GM23248 (cell line): Measurements from ENCODE around the gene PIM3. TPM values are rescaled to one million over a fixed set of nuclear protein-coding genes. Genes with fewer than 3 reads are reported as not detected.

Experiments used
- DNase-seq: peaks from one replicate; pipeline ENCODE4 v3.0.0-alpha.2; 2015
- H2AFZ ChIP-seq: fragments of 200-600 bp; sonication (generic); 2 replicates; pipeline ENCODE4 v1.6.1; 2016; ENCODE audit warnings: antibody characterized with exemption
- H3F3A ChIP-seq: fragments of 200-600 bp; sonication (generic); 2 replicates; pipeline ENCODE4 v1.6.1; 2016; ENCODE audit warnings: mild to moderate bottlenecking, antibody characterized with exemption, mixed run types; ENCODE audit not compliant: insufficient read depth
- H3K27ac ChIP-seq: fragments of 200-600 bp; sonication (generic); 2 replicates; pipeline ENCODE4 v1.5.1; 2016; ENCODE audit warnings: mild to moderate bottlenecking
- H3K27me3 ChIP-seq: fragments of 200-600 bp; sonication (generic); replicated peaks from 2 replicates; pipeline ENCODE4 v1.6.1; 2016; ENCODE audit warnings: mild to moderate bottlenecking; ENCODE audit not compliant: insufficient read depth
- H3K36me3 ChIP-seq: fragments of 200-600 bp; sonication (generic); 2 replicates; pipeline ENCODE4 v1.6.1; 2016; ENCODE audit warnings: low read depth, mild to moderate bottlenecking
- H3K4me1 ChIP-seq: fragments of 200-600 bp; sonication (generic); 2 replicates; pipeline ENCODE4 v1.6.1; 2016; ENCODE audit warnings: mild to moderate bottlenecking; ENCODE audit not compliant: insufficient read depth
- H3K4me2 ChIP-seq: fragments of 200-600 bp; sonication (generic); one replicate; pipeline ENCODE4 v1.6.1; 2016; ENCODE audit warnings: mild to moderate bottlenecking; ENCODE audit not compliant: unreplicated experiment
- H3K4me3 ChIP-seq: fragments of 200-600 bp; sonication (generic); 2 replicates; pipeline ENCODE4 v1.5.1; 2016; ENCODE audit warnings: mild to moderate bottlenecking
- H3K79me2 ChIP-seq: fragments of 200-600 bp; sonication (generic); 2 replicates; pipeline ENCODE4 v1.6.1; 2016; ENCODE audit warnings: mild to moderate bottlenecking; ENCODE audit not compliant: insufficient read depth
- H3K9ac ChIP-seq: fragments of 200-600 bp; sonication (generic); 2 replicates; pipeline ENCODE4 v1.6.1; 2016; ENCODE audit warnings: mild to moderate bottlenecking
- H3K9me2 ChIP-seq: fragments of 200-600 bp; sonication (generic); 2 replicates; pipeline ENCODE4 v1.6.1; 2016; ENCODE audit warnings: mixed run types, mild to moderate bottlenecking, moderate library complexity; ENCODE audit not compliant: insufficient read depth
- H3K9me3 ChIP-seq: fragments of 200-600 bp; sonication (generic); one replicate; pipeline ENCODE4 v1.6.1; 2017; ENCODE audit warnings: low read depth
- H4K20me1 ChIP-seq: fragments of 200-600 bp; sonication (generic); 2 replicates; pipeline ENCODE4 v1.6.0; 2016; ENCODE audit not compliant: insufficient read depth
- EZH2 ChIP-seq: fragments of 200-600 bp; sonication (generic); IDR thresholded peaks from 2 replicates; pipeline ENCODE4 v1.6.1; 2018; ENCODE audit warnings: antibody characterized with exemption, mild to moderate bottlenecking; ENCODE audit not compliant: insufficient read depth, poor library complexity, severe bottlenecking
- EZH2phosphoT487 ChIP-seq: fragments of 200-600 bp; sonication (generic); IDR thresholded peaks from 2 replicates; pipeline ENCODE4 v1.6.1; 2018; ENCODE audit warnings: antibody characterized with exemption, moderate library complexity, mild to moderate bottlenecking, low read depth; ENCODE audit not compliant: insufficient read depth
- WGBS, 2 experiments: methylation state at CpG; one replicate each; pipeline ENCODE4 v1.1.6; 2015 to 2017; ENCODE audit warnings: low lambda C conversion rate in 2 of 2, low coverage in 1 of 2; ENCODE audit errors: missing lambda C conversion rate in 2 of 2; 5-methylcytosine and 5-hydroxymethylcytosine counted together
- in situ Hi-C: fragments of 300-500 bp; cut with MboI; formaldehyde crosslinking; loops from 2 replicates; pipeline ENCODE4 v1.15.0; 2020
- microRNA-seq: library from miRNA; unstranded; fragments of <30 nt; microRNA quantifications from one replicate; pipeline ENCODE4, GENCODE V29; 2016; ENCODE audit warnings: borderline number of aligned reads
- polyA plus RNA-seq: library from polyadenylated mRNA; unstranded; fragments of >200 nt; fragmentation: Nextera tagmentation; extraction: Ambion mirVana; gene quantifications from 2 replicates; pipeline ENCODE4 v1.2.1, GENCODE V29; 2016
- small RNA-seq: library from RNA; depleted of rRNA; stranded (forward); fragments of <200 nt; gene quantifications from one replicate; pipeline ENCODE3, GENCODE V24; 2014; ENCODE audit warnings: low read depth, low replicate concordance
- total RNA-seq: library from RNA; depleted of rRNA; stranded (reverse); fragments of >200 nt; shearing (Covaris generic); gene quantifications from 2 replicates; pipeline ENCODE4 v1.2.3, GENCODE V29; 2014; rRNA removed

PIM3 gene
- total and polyA plus RNA-seq, 2 experiments from 2014 or later, result 10.8 to 16.2 TPM

DNA sequence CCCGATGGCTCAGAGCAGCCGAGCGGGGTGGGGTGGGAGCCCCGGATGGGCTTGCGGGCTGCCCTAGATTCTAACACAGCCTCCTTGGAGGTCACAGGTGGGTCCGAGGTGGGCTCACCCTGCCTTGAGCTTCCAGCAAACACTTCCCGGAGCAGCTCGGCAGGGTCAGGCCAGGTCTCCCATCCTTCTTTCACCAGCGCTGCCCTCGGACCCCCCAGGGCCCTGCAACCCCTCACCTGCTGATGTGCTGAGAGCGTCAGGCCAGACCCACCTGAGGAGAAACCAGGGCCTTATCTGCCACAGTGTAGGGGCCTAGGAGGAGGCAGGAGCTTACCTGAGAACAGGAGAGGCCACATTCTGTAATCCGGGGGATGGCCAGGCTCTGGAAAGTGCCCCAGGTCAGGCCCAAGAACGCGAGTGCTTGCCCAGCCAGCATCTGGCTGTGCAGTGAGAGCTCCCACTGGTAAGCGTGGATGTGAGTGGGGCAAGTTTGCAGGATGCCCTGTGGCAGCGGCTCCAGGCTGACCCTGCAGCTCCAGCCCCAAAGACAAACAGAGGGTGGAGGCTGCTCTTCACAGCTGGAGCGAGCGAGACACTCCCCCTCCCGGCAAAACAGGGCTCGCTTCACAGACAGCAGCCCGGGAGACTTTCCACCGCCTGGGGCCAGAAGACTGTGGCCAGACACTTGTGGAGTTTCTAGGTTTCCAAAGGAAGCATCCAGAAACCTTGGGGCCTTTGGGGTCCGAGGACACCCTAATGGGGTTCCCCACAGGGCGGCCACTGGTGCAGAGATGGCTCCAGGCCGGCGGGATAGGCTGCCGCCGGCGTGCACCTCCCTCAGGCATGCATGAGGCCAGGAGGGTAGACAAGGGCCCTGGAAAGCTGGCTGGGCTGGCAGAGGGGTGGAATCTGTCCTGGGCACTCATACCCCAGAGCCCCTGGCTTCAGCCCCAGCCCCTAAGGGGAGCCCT is 51.9 kb downstream of the PIM3 start, which contains the start of gene IL17REL:
TSS of gene IL17REL (minus strand) at position 555 of the 971 bp plus-strand sequence. CDS start at position 436, 119 bp downstream.
- H3F3A ChIP-seq, result no peaks in the 10 kb centered on the region
- no peaks in the 10 kb centered on the region for H3K36me3 ChIP-seq
- H3K27ac ChIP-seq, result no peak within 1 kb of the TSS
- no peaks in the 10 kb centered on the region for H3K79me2 ChIP-seq
- in situ Hi-C loops, result no loop called here
- H4K20me1 ChIP-seq, result no peaks in the 10 kb centered on the region
- no peak within 1 kb of the TSS for H2AFZ ChIP-seq
- no peak within 1 kb of the TSS for H3K4me3 ChIP-seq
- H3K4me2 ChIP-seq, result no peak within 1 kb of the TSS
- no peaks in the 10 kb centered on the region for H3K9me3 ChIP-seq
- no peaks in the 10 kb centered on the region for H3K9me2 ChIP-seq
- peak; percentile 40 for DNase-seq
- WGBS, 2 experiments, result 27 to 35% methylated on average over 28 to 29 of the region's 29 CpGs
- no peak within 1 kb of the TSS for H3K9ac ChIP-seq
- H3K4me1 ChIP-seq, result no peaks in the 10 kb centered on the region
- TF ChIP-seq EZH2phosphoT487 (no peak), EZH2 (no peak)
- H3K27me3 ChIP-seq, result peaks cover 54% of the 10 kb centered on the region

Small RNA genes lying within 50 kb of the gene (microRNA-seq; reads per million reads assigned to microRNA genes)
- gene MIR6821, result not detected

Small RNA genes lying within 50 kb of the gene (small RNA-seq; reads per million reads assigned to genes)
- gene MIR6821, result not detected

Other genes starting within 250 kb of the PIM3 start
- 23.1 and 24.4 TPM in 2 replicates for gene BRD1, start 132.9 kb upstream of the PIM3 start, total RNA-seq
- gene BRD1, start 132.9 kb upstream of the PIM3 start, polyA plus RNA-seq, result 4.4 and 4.5 TPM in 2 replicates
- gene ZBED4, start 106.9 kb upstream of the PIM3 start, total RNA-seq, result 7.7 and 8.9 TPM in 2 replicates
- 5.0 and 6.3 TPM in 2 replicates for gene ZBED4, start 106.9 kb upstream of the PIM3 start, polyA plus RNA-seq
- gene ALG12, start 42.3 kb upstream of the PIM3 start, total RNA-seq, result 16.9 and 24.4 TPM in 2 replicates
- gene ALG12, start 42.3 kb upstream of the PIM3 start, polyA plus RNA-seq, result 21.9 and 28.5 TPM in 2 replicates
- gene CRELD2, start 42.1 kb upstream of the PIM3 start, total RNA-seq, result 57.1 and 73.2 TPM in 2 replicates
- gene CRELD2, start 42.1 kb upstream of the PIM3 start, polyA plus RNA-seq, result 78.4 and 80.0 TPM in 2 replicates
- gene IL17REL, start 52.0 kb downstream of the PIM3 start, total RNA-seq, result not detected in 2 replicates
- gene IL17REL, start 52.0 kb downstream of the PIM3 start, polyA plus RNA-seq, result not detected in 2 replicates
- gene TTLL8, start 97.5 kb downstream of the PIM3 start, total RNA-seq, result not detected in 2 replicates
- not detected in 2 replicates for gene TTLL8, start 97.5 kb downstream of the PIM3 start, polyA plus RNA-seq
- not detected in 2 replicates for gene MLC1, start 124.7 kb downstream of the PIM3 start, total RNA-seq
- gene MLC1, start 124.7 kb downstream of the PIM3 start, polyA plus RNA-seq, result not detected in 2 replicates
- not detected in 2 replicates for gene MOV10L1, start 129.2 kb downstream of the PIM3 start, total RNA-seq
- not detected in 2 replicates for gene MOV10L1, start 129.2 kb downstream of the PIM3 start, polyA plus RNA-seq
- gene PANX2, start 210.0 kb downstream of the PIM3 start, total RNA-seq, result under 0.01 TPM in 1 of 2 replicates, not detected in the other
- gene PANX2, start 210.0 kb downstream of the PIM3 start, polyA plus RNA-seq, result 0.18 and 0.20 TPM in 2 replicates
- gene TRABD, start 225.1 kb downstream of the PIM3 start, total RNA-seq, result 19.5 and 33.5 TPM in 2 replicates
- gene TRABD, start 225.1 kb downstream of the PIM3 start, polyA plus RNA-seq, result 20.7 and 22.6 TPM in 2 replicates
- gene SELENOO, start 240.2 kb downstream of the PIM3 start, total RNA-seq, result 24.3 and 29.1 TPM in 2 replicates
- gene SELENOO, start 240.2 kb downstream of the PIM3 start, polyA plus RNA-seq, result 5.0 and 9.6 TPM in 2 replicates